Breast epithelium (tissue), 4 donors: ENCODE results near the gene CORO7. TPM values are rescaled to one million over a fixed set of nuclear protein-coding genes. Genes with fewer than 3 reads are reported as not detected.
"Not testable (repeated sequence)": the region's sequence is repeated elsewhere in the genome, so short reads cannot be mapped to it uniquely, and the experiment has no call there.

ENCODE experiments used
- DNase-seq, 2 donors: peaks; one replicate each; pipeline ENCODE4 v3.0.0-alpha.2; 2019; ENCODE audit warnings: low spot score in 2 of 2
- H3K27ac ChIP-seq, 2 donors: fragments of 200-600 bp; sonication (generic) in 1 of 2; one replicate each; pipeline ENCODE4 v1.5.1; 2016 to 2019; ENCODE audit warnings: mild to moderate bottlenecking in 1 of 2
- H3K27me3 ChIP-seq, 2 donors: fragments of 200-600 bp; sonication (generic) in 1 of 2; one replicate each; pipeline versions ENCODE4 v1.5.1 to v1.6.0; 2017 to 2019; ENCODE audit warnings: control low read depth in 1 of 2, mild to moderate bottlenecking in 1 of 2
- H3K36me3 ChIP-seq: fragments of 200-600 bp; one replicate; pipeline ENCODE4 v1.5.1; 2019
- H3K4me1 ChIP-seq, 2 donors: fragments of 200-600 bp; sonication (generic); one replicate each; pipeline ENCODE4 v1.5.1; 2016 to 2019; ENCODE audit warnings: control low read depth in 1 of 2
- H3K4me3 ChIP-seq, 3 donors: fragments of 200-600 bp; sonication (generic); 1 replicate in 2 of 3; 2 replicates in 1 of 3; pipeline ENCODE4 v1.5.1; 2016 to 2019; ENCODE audit warnings: mild to moderate bottlenecking in 3 of 3, moderate library complexity in 2 of 3
- H3K9me3 ChIP-seq, 2 donors: fragments of 200-600 bp; sonication (generic) in 1 of 2; one replicate each; pipeline ENCODE4 v1.5.1; 2016 to 2019; ENCODE audit warnings: control low read depth in 1 of 2
- POLR2A ChIP-seq: fragments of 450-650 bp; IDR thresholded peaks from one replicate; pipeline ENCODE4 v1.6.1; 2016; ENCODE audit warnings: antibody characterized with exemption, mild to moderate bottlenecking, moderate library complexity
- POLR2AphosphoS5 ChIP-seq, 3 donors: sonication (generic); formaldehyde crosslinking; IDR thresholded peaks; one replicate each; pipeline ENCODE4 v1.6.1; 2017; ENCODE audit warnings: antibody characterized with exemption in 3 of 3
- intact Hi-C: fragments of 100-400 bp; cut with DNase I; formaldehyde crosslinking; loops from one replicate; pipeline ENCODE4 v1.15.1; 2023; ENCODE audit warnings: low total_unique reads
- total RNA-seq, 3 donors: library from RNA; depleted of rRNA; stranded (reverse); fragments of >200 nt; gene quantifications; one replicate each; pipeline ENCODE4 v1.1.0, GENCODE V29; 2016
- TF ChIP-seq, protein P1 (sequence below), 3 donors: fragments of 450-650 bp; IDR thresholded peaks; one replicate each; pipeline ENCODE4 v1.5.1; 2016 to 2017; ENCODE audit warnings: antibody characterized with exemption in 3 of 3, mild to moderate bottlenecking in 3 of 3, moderate library complexity in 3 of 3

Gene CORO7
- total RNA-seq, 3 donors from 2014 or later: 19.7 to 25.9 (median 22.7) TPM

DNA sequence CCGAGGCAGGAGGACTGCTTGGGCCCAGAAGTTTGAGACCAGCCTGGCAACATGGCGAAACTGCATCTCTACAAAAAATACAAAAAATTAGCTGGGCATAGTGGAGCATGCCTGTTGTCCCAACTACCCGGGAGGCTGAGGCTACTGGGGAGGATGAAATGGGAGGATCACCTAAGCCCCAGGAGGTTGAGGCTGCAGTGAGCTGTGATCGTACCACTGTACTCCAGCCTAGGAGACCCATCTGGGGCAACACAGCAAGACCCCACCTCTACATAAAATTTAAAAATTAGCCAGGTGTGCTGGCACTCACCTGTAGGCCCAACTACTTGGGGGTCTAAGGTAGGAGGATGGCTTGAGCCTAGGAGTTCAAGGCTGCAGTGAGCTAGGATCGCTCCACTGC is 67.1 kb downstream of the CORO7 start:
- Histone ChIP-seq H3K36me3 (no peaks in the 10 kb centered on the region), H3K27me3 (no peaks in the 10 kb centered on the region), H3K27ac (no peak overlapping the region), H3K4me1 (no peaks in the 10 kb centered on the region), H3K9me3 (no peaks in the 10 kb centered on the region), H3K4me3 (no peak overlapping the region)
- TF ChIP-seq, protein P1, sequence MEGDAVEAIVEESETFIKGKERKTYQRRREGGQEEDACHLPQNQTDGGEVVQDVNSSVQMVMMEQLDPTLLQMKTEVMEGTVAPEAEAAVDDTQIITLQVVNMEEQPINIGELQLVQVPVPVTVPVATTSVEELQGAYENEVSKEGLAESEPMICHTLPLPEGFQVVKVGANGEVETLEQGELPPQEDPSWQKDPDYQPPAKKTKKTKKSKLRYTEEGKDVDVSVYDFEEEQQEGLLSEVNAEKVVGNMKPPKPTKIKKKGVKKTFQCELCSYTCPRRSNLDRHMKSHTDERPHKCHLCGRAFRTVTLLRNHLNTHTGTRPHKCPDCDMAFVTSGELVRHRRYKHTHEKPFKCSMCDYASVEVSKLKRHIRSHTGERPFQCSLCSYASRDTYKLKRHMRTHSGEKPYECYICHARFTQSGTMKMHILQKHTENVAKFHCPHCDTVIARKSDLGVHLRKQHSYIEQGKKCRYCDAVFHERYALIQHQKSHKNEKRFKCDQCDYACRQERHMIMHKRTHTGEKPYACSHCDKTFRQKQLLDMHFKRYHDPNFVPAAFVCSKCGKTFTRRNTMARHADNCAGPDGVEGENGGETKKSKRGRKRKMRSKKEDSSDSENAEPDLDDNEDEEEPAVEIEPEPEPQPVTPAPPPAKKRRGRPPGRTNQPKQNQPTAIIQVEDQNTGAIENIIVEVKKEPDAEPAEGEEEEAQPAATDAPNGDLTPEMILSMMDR (IDR thresholded peaks at IDR 0.05): no peak
- intact Hi-C loops: loop anchor here (10.0 kb wide), 1 partner anchor 565 kb away; no protein-coding TSS in a partner anchor
- no peak for DNase-seq

- no peak for DNase-seq
- Histone ChIP-seq H3K27ac (peak overlapping the region in 1 of 2 donors; percentile 75), H3K4me1 (no peaks in the 10 kb centered on the region), H3K36me3 (no peaks in the 10 kb centered on the region), H3K27me3 (no peaks in the 10 kb centered on the region), H3K9me3 (no peaks in the 10 kb centered on the region), H3K4me3 (no peak overlapping the region)
- TF ChIP-seq, protein P1 (IDR thresholded peaks at IDR 0.05): no peak
- TF ChIP-seq POLR2AphosphoS5 (IDR thresholded peaks at IDR 0.05) (no peak), POLR2A (no peak)
- intact Hi-C loops: loop anchor here (10.0 kb wide), 1 partner anchor 563 kb away; no protein-coding TSS in a partner anchor
These were observed 68.5 kb downstream of the CORO7 start for GRCh38 chr16:4347765-4348509.

- intact Hi-C loops: loop anchor here (10.0 kb wide), 1 partner anchor 562 kb away; no protein-coding TSS in a partner anchor
- Histone ChIP-seq H3K9me3 (no peaks in the 10 kb centered on the region), H3K27me3 (no peaks in the 10 kb centered on the region), H3K4me1 (no peaks in the 10 kb centered on the region), H3K36me3 (no peaks in the 10 kb centered on the region), H3K4me3 (no peak overlapping the region), H3K27ac (peak overlapping the region in 1 of 2 donors; percentile 75)
- TF ChIP-seq POLR2A (no peak), POLR2AphosphoS5 (IDR thresholded peaks at IDR 0.05) (peak in 1 of 3 donors; percentile 24)
- DNase-seq: no peak
These were observed 69.4 kb downstream of the CORO7 start for GRCh38 chr16:4347010-4347409.

- DNase-seq: no peak
- Histone ChIP-seq H3K9me3 (no peaks in the 10 kb centered on the region), H3K36me3 (no peaks in the 10 kb centered on the region), H3K4me1 (no peaks in the 10 kb centered on the region), H3K27me3 (no peaks in the 10 kb centered on the region), H3K27ac (no peak overlapping the region), H3K4me3 (no peak overlapping the region)
- intact Hi-C loops: loop anchor here (10.0 kb wide), 1 partner anchor 561 kb away; no protein-coding TSS in a partner anchor
- TF ChIP-seq, protein P1 (IDR thresholded peaks at IDR 0.05): no peak
- TF ChIP-seq POLR2A (no peak), POLR2AphosphoS5 (IDR thresholded peaks at IDR 0.05) (no peak)
These were observed 70.3 kb downstream of the CORO7 start for GRCh38 chr16:4345836-4346781.

DNA sequence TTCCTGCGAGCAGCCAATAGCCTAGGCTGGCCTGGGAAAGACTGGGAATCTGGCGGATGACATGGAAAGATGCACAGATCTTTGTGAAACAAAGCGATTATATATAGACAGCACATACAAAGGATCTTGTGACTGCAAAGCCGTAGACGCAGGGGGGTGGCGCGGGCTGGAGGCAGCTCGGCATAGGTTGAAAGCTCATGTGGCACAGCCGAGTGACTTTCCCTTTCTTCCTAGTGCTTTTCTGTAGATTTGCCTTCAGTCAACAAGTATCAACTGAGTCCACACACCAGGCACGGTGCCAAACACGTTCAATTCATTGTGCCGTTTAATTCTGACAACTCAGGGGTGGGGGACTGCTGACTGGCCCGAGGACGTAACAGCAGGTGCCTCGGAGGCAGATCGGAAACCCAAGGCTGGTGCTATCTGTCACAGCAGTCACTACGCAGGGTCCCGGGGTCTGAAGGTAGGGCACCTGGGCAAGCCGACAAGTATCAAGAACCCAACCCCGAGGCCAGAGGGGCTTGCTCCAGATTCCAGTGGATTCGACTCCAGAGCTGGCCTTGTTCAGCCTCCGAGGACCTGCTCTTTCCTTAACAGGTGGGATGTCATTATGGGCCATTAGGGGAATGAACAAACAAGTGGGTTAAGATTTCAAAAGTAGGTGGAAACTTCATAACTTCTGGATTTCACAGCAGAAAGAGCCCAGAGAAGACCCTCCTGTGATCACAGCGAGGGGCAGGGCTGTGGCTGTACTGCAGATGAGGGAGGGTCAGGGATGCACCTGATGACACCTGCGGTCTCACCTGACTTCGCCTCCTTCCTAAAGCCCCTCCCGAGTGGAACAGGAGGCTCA is 71.2 kb downstream of the CORO7 start:
- Histone ChIP-seq H3K4me1 (no peaks in the 10 kb centered on the region), H3K36me3 (no peaks in the 10 kb centered on the region), H3K9me3 (no peaks in the 10 kb centered on the region), H3K4me3 (no peak overlapping the region), H3K27me3 (no peaks in the 10 kb centered on the region), H3K27ac (peak overlapping the region in 1 of 2 donors; percentile 23)
- intact Hi-C loops: loop anchor here (10.0 kb wide), 1 partner anchor 560 kb away; no protein-coding TSS in a partner anchor
- DNase-seq: no peak
- TF ChIP-seq, protein P1 (IDR thresholded peaks at IDR 0.05): no peak
- TF ChIP-seq POLR2A (no peak), POLR2AphosphoS5 (IDR thresholded peaks at IDR 0.05) (no peak)

GRCh38 chr16:4344300-4344982 is 72.0 kb downstream of the CORO7 start:
- not testable (repeated sequence) for H3K9me3 ChIP-seq, H3K4me3 ChIP-seq, H3K4me1 ChIP-seq, H3K36me3 ChIP-seq, H3K27me3 ChIP-seq, DNase-seq
- intact Hi-C loops: loop anchor here (10.0 kb wide), 1 partner anchor 560 kb away; no protein-coding TSS in a partner anchor
- peak overlapping the region in 1 of 2 donors; percentile 23 for H3K27ac ChIP-seq
